Gastroesophageal sphincter (tissue), 4 donors: ENCODE results near the gene SPOCD1. TPM values are rescaled to one million over a fixed set of nuclear protein-coding genes. Genes with fewer than 3 reads are reported as not detected.

Source experiments
- ATAC-seq: fragments of 150-250 bp; one replicate; pipeline ENCODE4 v1.9.1; 2016; ENCODE audit warnings: mild to moderate bottlenecking, moderate library complexity
- H3K27ac ChIP-seq, 4 donors: fragments of 200-600 bp; sonication (generic) in 3 of 4; 1 replicate in 3 of 4; 2 replicates in 1 of 4; pipeline ENCODE4 v1.5.1; 2016 to 2019
- H3K27me3 ChIP-seq: fragments of 200-600 bp; sonication (generic); one replicate; pipeline ENCODE4 v1.5.1; 2019
- H3K36me3 ChIP-seq, 2 donors: fragments of 200-600 bp; sonication (generic); one replicate each; pipeline ENCODE4 v1.5.1; 2019; ENCODE audit warnings: control low read depth in 1 of 2
- H3K4me1 ChIP-seq, 3 donors: fragments of 200-600 bp; sonication (generic); 1 replicate in 2 of 3; 2 replicates in 1 of 3; pipeline ENCODE4 v1.5.1; 2016 to 2019; ENCODE audit warnings: control low read depth in 2 of 3
- H3K4me3 ChIP-seq, 2 donors: fragments of 200-600 bp; sonication (generic); one replicate each; pipeline ENCODE4 v1.5.1; 2019; ENCODE audit warnings: mild to moderate bottlenecking in 1 of 2, moderate library complexity in 1 of 2
- H3K9me3 ChIP-seq, 3 donors: fragments of 200-600 bp; sonication (generic); one replicate each; pipeline ENCODE4 v1.5.1; 2017 to 2019; ENCODE audit warnings: control low read depth in 2 of 3
- CTCF ChIP-seq, 4 experiments: fragments of 200-600 bp in 2 of 4; fragments of 450-650 bp in 2 of 4; sonication (generic) in 1 of 4; IDR thresholded peaks; one replicate each; pipeline ENCODE4 v1.5.1; 2017 to 2019; ENCODE audit warnings: antibody characterized with exemption in 4 of 4, mild to moderate bottlenecking in 2 of 4, moderate library complexity in 2 of 4
- EP300 ChIP-seq: sonication (generic); formaldehyde crosslinking; IDR thresholded peaks from one replicate; pipeline ENCODE4 v1.6.1; 2017; ENCODE audit warnings: antibody characterized with exemption, mild to moderate bottlenecking
- POLR2A ChIP-seq, 2 donors: fragments of 450-650 bp; IDR thresholded peaks; one replicate each; pipeline ENCODE4 v1.6.1; 2017; ENCODE audit warnings: antibody characterized with exemption in 2 of 2, mild to moderate bottlenecking in 2 of 2, moderate library complexity in 1 of 2
- POLR2AphosphoS5 ChIP-seq: sonication (generic); formaldehyde crosslinking; IDR thresholded peaks from one replicate; pipeline ENCODE4 v1.6.1; 2017; ENCODE audit warnings: antibody characterized with exemption
- WGBS, 2 donors: methylation state at CpG; one replicate each; pipeline ENCODE4 v1.1.5; 2018; ENCODE audit warnings: low coverage in 1 of 2; 5-methylcytosine and 5-hydroxymethylcytosine counted together
- total RNA-seq, 4 donors: library from RNA; depleted of rRNA; stranded (reverse); fragments of >200 nt; gene quantifications; one replicate each; pipeline ENCODE4 v1.1.0, GENCODE V29; 2016

SPOCD1 gene
- total RNA-seq, 4 donors from 2014 or later, result 0.27 to 1.6 (median 1.3) TPM; not detected in 1

GRCh38 chr1:31750858-31751510 lies 64.8 kb downstream of the SPOCD1 start:
- no peak for TF ChIP-seq EP300
- no peak for TF ChIP-seq POLR2A (IDR thresholded peaks at IDR 0.05)
- TF ChIP-seq CTCF (IDR thresholded peaks at IDR 0.05), result no peak
- no peak for TF ChIP-seq POLR2AphosphoS5
- Histone ChIP-seq H3K36me3 (no peaks in the 10 kb centered on the region), H3K27ac (no peak overlapping the region), H3K9me3 (no peaks in the 10 kb centered on the region), H3K4me3 (no peak overlapping the region), H3K27me3 (peaks cover 5% of the 10 kb centered on the region), H3K4me1 (peaks cover 0 to 25% (median 9%) of the 10 kb centered on the region in 3 donors)
- ATAC-seq, result no peak
- 67% methylated on average over 7 of the region's 11 CpGs; no CpG with 5 or more reads in 1 of the 2 donors for WGBS, 2 donors

GRCh38 chr1:31749785-31750735 lies 65.8 kb downstream of the SPOCD1 start:
- no peak overlapping the region for H3K27ac ChIP-seq
- TF ChIP-seq CTCF (IDR thresholded peaks at IDR 0.05), result no peak
- ATAC-seq, result no peak

GRCh38 chr1:31748365-31748764 lies 67.5 kb downstream of the SPOCD1 start:
- Histone ChIP-seq H3K27me3 (peaks cover 5% of the 10 kb centered on the region), H3K4me3 (no peak overlapping the region), H3K27ac (no peak overlapping the region), H3K9me3 (no peaks in the 10 kb centered on the region), H3K36me3 (no peaks in the 10 kb centered on the region), H3K4me1 (peaks cover 0 to 16% (median 0%) of the 10 kb centered on the region in 3 donors)
- WGBS, 2 donors, result 80% methylated on average over 2 to 3 of the region's 4 CpGs
- TF ChIP-seq POLR2AphosphoS5, result no peak
- ATAC-seq, result no peak

More at GRCh38 chr1:31749785-31750735, 65.8 kb downstream of the SPOCD1 start:
- no peak overlapping the region for H3K4me3 ChIP-seq
- 73 to 76% methylated on average over 6 to 7 of the region's 7 CpGs for WGBS, 2 donors
- peaks cover 0 to 29% (median 9%) of the 10 kb centered on the region in 3 donors for H3K4me1 ChIP-seq
- H3K36me3 ChIP-seq, result no peaks in the 10 kb centered on the region
- peaks cover 5% of the 10 kb centered on the region for H3K27me3 ChIP-seq
- H3K9me3 ChIP-seq, result no peaks in the 10 kb centered on the region

- peaks cover 0 to 15% (median 0%) of the 10 kb centered on the region in 3 donors for H3K4me1 ChIP-seq
- ATAC-seq, result no peak
- 80 to 100% methylated on average over 1 of the region's 1 CpG for WGBS, 2 donors
These were observed 68.5 kb downstream of the SPOCD1 start for GRCh38 chr1:31747304-31747703.

GRCh38 chr1:31746687-31747086 lies 69.1 kb downstream of the SPOCD1 start:
- H3K36me3 ChIP-seq, result no peaks in the 10 kb centered on the region
- H3K27me3 ChIP-seq, result no peaks in the 10 kb centered on the region
- ATAC-seq, result no peak
- no peak overlapping the region for H3K27ac ChIP-seq
- 38 to 42% methylated on average over 5 to 7 of the region's 7 CpGs for WGBS, 2 donors
- H3K9me3 ChIP-seq, result no peaks in the 10 kb centered on the region
- TF ChIP-seq CTCF (IDR thresholded peaks at IDR 0.05) (no peak), POLR2A (IDR thresholded peaks at IDR 0.05) (no peak), EP300 (no peak), POLR2AphosphoS5 (no peak)
- peaks cover 0 to 15% (median 0%) of the 10 kb centered on the region in 3 donors for H3K4me1 ChIP-seq
- no peak overlapping the region for H3K4me3 ChIP-seq

More at GRCh38 chr1:31747304-31747703, 68.5 kb downstream of the SPOCD1 start:
- no peak overlapping the region for H3K4me3 ChIP-seq
- H3K9me3 ChIP-seq, result no peaks in the 10 kb centered on the region
- H3K27ac ChIP-seq, result no peak overlapping the region
- TF ChIP-seq CTCF (IDR thresholded peaks at IDR 0.05), result no peak
- peaks cover 4% of the 10 kb centered on the region for H3K27me3 ChIP-seq
- H3K36me3 ChIP-seq, result no peaks in the 10 kb centered on the region
